Measurements from ENCODE around the gene CTNNA3. TPM values are rescaled to one million over a fixed set of nuclear protein-coding genes. Genes with fewer than 3 reads are reported as not detected.
A peak's percentile ranks its signal among the peaks of the same experiment; 100 is the strongest.

Gene CTNNA3
- total and polyA plus RNA-seq, 12 donors: 0.03 to 14.4 (median 0.47) TPM; not detected in 1

DNA sequence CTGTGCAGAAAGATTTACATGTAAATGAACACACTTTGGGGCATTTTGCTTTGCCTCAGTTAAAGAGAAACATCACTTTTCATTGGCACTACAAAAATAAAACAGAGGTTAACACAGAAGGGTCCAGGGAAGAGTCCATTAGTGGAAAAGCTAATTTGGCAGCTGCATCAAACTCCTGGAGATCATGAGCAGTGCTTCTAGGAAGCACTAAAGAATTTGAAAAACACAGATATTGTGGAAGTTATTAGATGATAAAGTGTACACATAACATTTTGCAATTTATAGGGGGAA, 608.9 kb downstream of the CTNNA3 start:
- Histone ChIP-seq H3K4me3 (no peak overlapping the region), H3K4me1 (replicated peaks in 1 of 2) (no peaks in the 10 kb centered on the region), H3K36me3 (replicated peaks in 1 of 2) (no peaks in the 10 kb centered on the region), H3K9me3 (replicated peaks in 1 of 3) (no peaks in the 10 kb centered on the region), H3K27ac (no peak overlapping the region), H3K27me3 (no peaks in the 10 kb centered on the region)
- TF ChIP-seq POLR2A (IDR thresholded peaks at IDR 0.05): no peak
- TF ChIP-seq, protein P1, sequence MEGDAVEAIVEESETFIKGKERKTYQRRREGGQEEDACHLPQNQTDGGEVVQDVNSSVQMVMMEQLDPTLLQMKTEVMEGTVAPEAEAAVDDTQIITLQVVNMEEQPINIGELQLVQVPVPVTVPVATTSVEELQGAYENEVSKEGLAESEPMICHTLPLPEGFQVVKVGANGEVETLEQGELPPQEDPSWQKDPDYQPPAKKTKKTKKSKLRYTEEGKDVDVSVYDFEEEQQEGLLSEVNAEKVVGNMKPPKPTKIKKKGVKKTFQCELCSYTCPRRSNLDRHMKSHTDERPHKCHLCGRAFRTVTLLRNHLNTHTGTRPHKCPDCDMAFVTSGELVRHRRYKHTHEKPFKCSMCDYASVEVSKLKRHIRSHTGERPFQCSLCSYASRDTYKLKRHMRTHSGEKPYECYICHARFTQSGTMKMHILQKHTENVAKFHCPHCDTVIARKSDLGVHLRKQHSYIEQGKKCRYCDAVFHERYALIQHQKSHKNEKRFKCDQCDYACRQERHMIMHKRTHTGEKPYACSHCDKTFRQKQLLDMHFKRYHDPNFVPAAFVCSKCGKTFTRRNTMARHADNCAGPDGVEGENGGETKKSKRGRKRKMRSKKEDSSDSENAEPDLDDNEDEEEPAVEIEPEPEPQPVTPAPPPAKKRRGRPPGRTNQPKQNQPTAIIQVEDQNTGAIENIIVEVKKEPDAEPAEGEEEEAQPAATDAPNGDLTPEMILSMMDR (IDR thresholded peaks at IDR 0.05): no peak
- DNase-seq: no peak
- intact Hi-C loops (cut with DNase I): no loop called here

DNA sequence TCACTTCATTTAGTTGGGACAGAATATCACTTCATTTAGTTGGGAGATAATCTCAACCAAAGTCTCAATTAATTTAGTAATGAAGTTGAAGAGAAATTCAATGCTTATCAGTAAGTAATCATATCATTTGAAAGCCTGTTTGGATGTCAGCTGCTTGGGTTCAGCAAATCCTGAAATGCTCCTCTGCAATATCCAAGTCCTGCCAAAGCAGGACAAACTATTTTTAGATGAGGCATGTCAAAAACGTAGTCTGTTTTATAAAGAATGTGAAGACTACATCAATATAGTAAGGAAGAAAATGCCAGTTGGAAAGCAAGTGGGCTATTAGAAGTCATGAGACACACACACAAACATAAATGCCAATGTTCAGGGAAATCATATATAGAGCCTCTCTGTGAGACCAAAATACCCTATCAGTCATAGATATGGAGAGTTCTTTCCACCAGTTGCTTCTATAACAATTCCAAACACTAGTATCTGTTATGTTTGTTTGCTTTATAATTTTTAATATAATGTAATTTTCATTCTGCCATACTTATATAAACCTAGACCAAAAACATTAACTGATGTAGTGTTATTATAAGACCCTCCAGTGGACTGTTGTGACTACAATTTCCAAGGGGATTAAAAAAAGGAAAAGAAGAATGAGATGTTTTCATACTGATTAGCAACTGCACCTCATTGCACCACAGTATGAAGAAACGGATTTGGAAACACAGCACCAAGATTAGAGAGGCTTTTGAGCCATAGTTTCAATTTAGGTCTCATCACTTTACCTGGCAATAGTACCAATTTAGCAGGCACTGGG, 609.5 kb downstream of the CTNNA3 start:
- intact Hi-C loops (cut with DNase I): no loop called here
- DNase-seq: no peak
- H3K27ac ChIP-seq: no peak overlapping the region
- no peak overlapping the region for H3K4me3 ChIP-seq
- TF ChIP-seq POLR2A (IDR thresholded peaks at IDR 0.05): no peak
- TF ChIP-seq, protein P1 (IDR thresholded peaks at IDR 0.05): no peak
- H3K9me3 ChIP-seq (replicated peaks in 1 of 3): no peaks in the 10 kb centered on the region
- H3K36me3 ChIP-seq (replicated peaks in 1 of 2): no peaks in the 10 kb centered on the region
- no peaks in the 10 kb centered on the region for H3K4me1 ChIP-seq (replicated peaks in 1 of 2)
- H3K27me3 ChIP-seq: no peaks in the 10 kb centered on the region
- 28 to 39% (median 34%) methylated on average over 2 of the region's 2 CpGs for WGBS, 4 donors

DNA sequence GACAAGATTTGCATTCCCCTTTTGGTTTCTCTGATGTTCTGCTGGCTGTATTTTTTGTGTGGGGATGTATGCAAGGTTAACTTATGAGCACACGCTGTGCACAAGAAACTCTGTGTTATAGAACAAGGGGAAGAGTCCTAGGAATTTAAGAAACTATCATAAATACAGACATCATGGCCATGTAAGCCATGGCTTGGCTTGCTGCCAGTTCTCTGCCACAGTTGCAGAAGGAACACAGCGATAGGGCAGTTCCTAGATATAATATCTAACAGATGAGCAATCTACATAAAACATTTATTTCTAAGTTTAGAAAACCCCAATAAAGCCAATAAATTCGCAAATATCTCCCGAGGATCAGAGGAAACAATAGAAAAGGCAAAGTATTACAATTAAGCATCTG, 616.9 kb downstream of the CTNNA3 start:
- H3K4me3 ChIP-seq: no peak overlapping the region
- H3K9me3 ChIP-seq (replicated peaks in 1 of 3): no peaks in the 10 kb centered on the region
- intact Hi-C loops (cut with DNase I): no loop called here
- no peaks in the 10 kb centered on the region for H3K4me1 ChIP-seq (replicated peaks in 1 of 2)
- H3K36me3 ChIP-seq (replicated peaks in 1 of 2): no peaks in the 10 kb centered on the region
- WGBS, 4 donors: 31 to 46% (median 37%) methylated on average over 4 of the region's 4 CpGs
- no peak for TF ChIP-seq POLR2A (IDR thresholded peaks at IDR 0.05)
- TF ChIP-seq, protein P1 (IDR thresholded peaks at IDR 0.05): no peak
- H3K27ac ChIP-seq: no peak overlapping the region
- no peaks in the 10 kb centered on the region for H3K27me3 ChIP-seq
- peak in 5 of 7 donors; percentile 16 to 56 (median 33) for DNase-seq

DNA sequence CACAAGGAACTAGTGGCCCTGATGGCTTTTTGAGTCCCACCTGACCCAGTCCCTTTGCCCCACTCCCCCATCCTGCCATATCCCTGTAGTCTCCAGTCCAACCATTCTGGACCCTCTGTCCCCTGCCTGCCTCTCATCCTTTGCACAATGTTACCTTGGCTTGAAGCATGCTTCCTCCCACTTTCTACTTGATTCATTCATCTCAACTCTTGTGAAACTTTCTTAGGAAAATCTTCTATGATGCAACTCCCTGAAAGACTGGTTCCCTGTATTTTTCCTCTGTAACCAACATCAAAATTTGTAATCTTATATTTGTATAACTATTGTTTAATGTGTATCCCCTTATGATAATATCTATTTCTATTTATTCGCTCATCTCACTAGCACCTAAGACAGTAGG, 618.6 kb downstream of the CTNNA3 start:
- Histone ChIP-seq H3K4me1 (replicated peaks in 1 of 2) (no peaks in the 10 kb centered on the region), H3K4me3 (no peak overlapping the region), H3K36me3 (replicated peaks in 1 of 2) (no peaks in the 10 kb centered on the region), H3K27ac (no peak overlapping the region), H3K9me3 (replicated peaks in 1 of 3) (no peaks in the 10 kb centered on the region), H3K27me3 (no peaks in the 10 kb centered on the region)
- TF ChIP-seq, protein P1 (IDR thresholded peaks at IDR 0.05): no peak
- no peak for TF ChIP-seq POLR2A (IDR thresholded peaks at IDR 0.05)
- 89 to 98% (median 95%) methylated on average over 1 of the region's 1 CpG for WGBS, 4 donors
- intact Hi-C loops (cut with DNase I): no loop called here
- DNase-seq: no peak
